Measurements from ENCODE around the gene KNDC1.

DNA sequence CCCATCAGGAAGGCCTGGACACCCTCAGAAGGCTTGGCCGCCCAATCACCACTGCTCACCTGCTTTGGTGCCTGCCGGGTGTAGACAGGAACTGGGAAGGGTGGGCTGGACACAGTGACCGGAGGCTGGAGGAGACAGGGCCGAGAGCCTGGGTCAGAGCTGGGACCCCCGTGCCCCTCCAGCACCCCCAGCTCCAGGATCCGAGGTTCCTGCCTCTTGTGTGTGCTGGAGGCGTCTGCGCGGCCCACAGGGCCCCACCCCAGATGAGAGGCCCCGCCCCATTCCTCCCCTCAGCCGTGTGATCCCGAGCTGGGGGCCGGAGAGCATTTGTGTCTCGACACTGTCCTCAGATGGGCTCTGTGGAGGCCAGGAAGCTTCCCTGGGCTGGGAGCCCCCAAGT is 107.3 kb downstream of the KNDC1 start:
- TF ChIP-seq RCOR1 (IDR thresholded peaks at IDR 0.05; ENCODE audit: insufficient replicate concordance, low read length), result no peak
- no peak for TF ChIP-seq CTCF (conservative IDR thresholded peaks at IDR 0.05; ENCODE audit: low read depth, low read length)
- TF ChIP-seq POLR2A (IDR thresholded peaks at IDR 0.05; ENCODE audit: low read depth, low read length), result no peak
